NB4 (cell line): ENCODE measurements around the gene CMYA5.

ENCODE experiments used
- MYC ChIP-seq: IDR thresholded peaks from 2 replicates; pipeline ENCODE4 v1.6.1; 2011; ENCODE audit warnings: low read depth, low read length
- POLR2A ChIP-seq: IDR thresholded peaks from 2 replicates; pipeline ENCODE4 v1.6.1; 2011; ENCODE audit warnings: mild to moderate bottlenecking; ENCODE audit not compliant: insufficient read length; ENCODE audit errors: extremely low read depth
- TF ChIP-seq, protein P1 (sequence below): IDR thresholded peaks from one replicate; pipeline ENCODE4 v1.5.1; 2012; ENCODE audit warnings: low read depth, low read length

DNA sequence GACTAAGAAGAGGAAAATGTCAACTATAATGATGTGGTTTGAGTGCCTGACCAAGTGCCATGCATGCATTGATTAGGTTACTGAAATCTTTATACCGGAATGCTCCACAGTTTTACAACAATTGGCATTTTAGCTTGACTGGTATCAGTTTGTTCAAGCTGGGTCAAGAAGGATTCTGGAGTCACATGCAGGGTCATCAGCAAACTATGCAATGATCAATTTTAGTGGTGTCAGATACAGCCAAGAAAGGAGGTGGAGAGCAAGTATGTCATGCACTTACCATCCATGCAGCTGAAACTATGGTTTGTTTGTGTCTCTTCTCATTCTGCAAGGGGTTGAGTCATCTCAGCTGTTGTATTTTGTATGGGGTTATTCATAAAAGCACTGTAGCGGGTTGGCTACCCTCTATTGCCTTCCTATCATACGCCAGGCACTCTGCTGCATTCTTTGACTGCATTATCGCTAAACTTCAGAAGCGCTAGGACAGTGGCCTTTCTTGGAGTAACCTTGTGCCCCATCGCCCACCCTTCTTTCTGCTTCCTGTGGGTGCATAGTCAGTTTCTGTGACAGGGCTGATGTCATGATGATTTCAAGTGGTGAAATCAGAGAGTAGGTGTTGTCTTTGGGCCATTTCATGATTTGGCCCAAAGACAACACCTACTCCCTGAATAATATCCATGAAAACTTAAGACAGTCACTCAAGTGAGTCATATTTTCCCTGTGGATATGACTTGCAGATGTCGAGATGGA lies 156.0 kb downstream of the CMYA5 start:
- TF ChIP-seq POLR2A = no peak
- TF ChIP-seq, protein P1, sequence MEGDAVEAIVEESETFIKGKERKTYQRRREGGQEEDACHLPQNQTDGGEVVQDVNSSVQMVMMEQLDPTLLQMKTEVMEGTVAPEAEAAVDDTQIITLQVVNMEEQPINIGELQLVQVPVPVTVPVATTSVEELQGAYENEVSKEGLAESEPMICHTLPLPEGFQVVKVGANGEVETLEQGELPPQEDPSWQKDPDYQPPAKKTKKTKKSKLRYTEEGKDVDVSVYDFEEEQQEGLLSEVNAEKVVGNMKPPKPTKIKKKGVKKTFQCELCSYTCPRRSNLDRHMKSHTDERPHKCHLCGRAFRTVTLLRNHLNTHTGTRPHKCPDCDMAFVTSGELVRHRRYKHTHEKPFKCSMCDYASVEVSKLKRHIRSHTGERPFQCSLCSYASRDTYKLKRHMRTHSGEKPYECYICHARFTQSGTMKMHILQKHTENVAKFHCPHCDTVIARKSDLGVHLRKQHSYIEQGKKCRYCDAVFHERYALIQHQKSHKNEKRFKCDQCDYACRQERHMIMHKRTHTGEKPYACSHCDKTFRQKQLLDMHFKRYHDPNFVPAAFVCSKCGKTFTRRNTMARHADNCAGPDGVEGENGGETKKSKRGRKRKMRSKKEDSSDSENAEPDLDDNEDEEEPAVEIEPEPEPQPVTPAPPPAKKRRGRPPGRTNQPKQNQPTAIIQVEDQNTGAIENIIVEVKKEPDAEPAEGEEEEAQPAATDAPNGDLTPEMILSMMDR = no peak
- TF ChIP-seq MYC = no peak
